ENCODE measurements around the gene ZNF853.

The ZNF853 gene

DNA sequence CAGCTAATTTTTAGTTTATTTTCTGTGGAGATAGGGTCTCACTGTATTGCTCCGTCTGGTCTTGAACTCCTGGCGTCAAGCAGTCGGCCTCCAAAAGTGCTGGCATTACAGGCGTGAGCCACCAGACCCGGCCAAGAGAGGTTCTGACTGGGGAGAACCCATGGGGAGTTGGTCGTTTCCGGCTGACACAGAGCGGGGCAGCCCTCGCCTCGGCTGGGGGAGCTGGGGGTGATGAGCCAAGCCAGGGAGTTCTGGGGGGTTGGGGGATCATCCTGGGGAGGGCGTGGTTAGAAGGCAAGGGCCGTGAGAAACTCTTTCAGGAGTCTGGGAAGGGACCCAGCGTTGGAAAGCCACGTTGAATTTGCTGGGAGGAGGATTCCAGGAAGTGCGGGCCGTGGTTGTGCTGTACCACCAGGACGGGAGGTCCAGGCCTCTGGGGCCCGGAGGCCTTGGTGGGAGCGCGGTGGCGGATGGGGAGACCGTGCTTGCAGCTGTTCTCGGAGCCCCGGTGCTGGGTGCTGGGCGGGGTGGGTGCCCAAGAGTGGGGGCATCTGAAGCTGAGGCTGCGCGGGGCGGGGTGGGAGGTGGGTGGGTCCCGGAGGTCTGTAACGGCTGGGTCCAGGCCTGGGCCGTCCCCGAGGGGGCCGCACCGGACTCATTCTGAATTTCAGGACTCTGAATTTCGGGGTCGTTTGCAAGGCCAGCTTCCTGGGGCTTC lies 8.4 kb upstream of the ZNF853 start:
- Histone ChIP-seq H4K20me1 (ENCODE audit: low read depth, low read length) (no peaks in the 10 kb centered on the region), H3K4me2 (ENCODE audit: low read depth, low read length, poor library complexity, severe bottlenecking) (no peak overlapping the region), H3K36me3 (ENCODE audit: low read length) (no peaks in the 10 kb centered on the region), H3K9me2 (replicated peaks; ENCODE audit: insufficient read depth, low read length) (no peaks in the 10 kb centered on the region), H3K27me3 (ENCODE audit: low read length) (no peaks in the 10 kb centered on the region), H3K79me2 (ENCODE audit: insufficient read depth, low read length) (no peaks in the 10 kb centered on the region), H3K27ac (ENCODE audit: low read depth, low read length) (no peak overlapping the region), H3F3A (ENCODE audit: insufficient read depth) (no peaks in the 10 kb centered on the region), H3K4me3 (ENCODE audit: insufficient read depth, low read length, poor library complexity, severe bottlenecking) (no peak overlapping the region), H3K9me3 (ENCODE audit: insufficient read depth, low read length) (no peaks in the 10 kb centered on the region), H3K9ac (ENCODE audit: low read length) (no peak overlapping the region), H2AFZ (ENCODE audit: low read depth, low read length, severe bottlenecking) (no peak overlapping the region)
- no peak for TF ChIP-seq EZH2phosphoT487 (conservative IDR thresholded peaks at IDR 0.05; ENCODE audit: low read length)
- TF ChIP-seq, protein P1, sequence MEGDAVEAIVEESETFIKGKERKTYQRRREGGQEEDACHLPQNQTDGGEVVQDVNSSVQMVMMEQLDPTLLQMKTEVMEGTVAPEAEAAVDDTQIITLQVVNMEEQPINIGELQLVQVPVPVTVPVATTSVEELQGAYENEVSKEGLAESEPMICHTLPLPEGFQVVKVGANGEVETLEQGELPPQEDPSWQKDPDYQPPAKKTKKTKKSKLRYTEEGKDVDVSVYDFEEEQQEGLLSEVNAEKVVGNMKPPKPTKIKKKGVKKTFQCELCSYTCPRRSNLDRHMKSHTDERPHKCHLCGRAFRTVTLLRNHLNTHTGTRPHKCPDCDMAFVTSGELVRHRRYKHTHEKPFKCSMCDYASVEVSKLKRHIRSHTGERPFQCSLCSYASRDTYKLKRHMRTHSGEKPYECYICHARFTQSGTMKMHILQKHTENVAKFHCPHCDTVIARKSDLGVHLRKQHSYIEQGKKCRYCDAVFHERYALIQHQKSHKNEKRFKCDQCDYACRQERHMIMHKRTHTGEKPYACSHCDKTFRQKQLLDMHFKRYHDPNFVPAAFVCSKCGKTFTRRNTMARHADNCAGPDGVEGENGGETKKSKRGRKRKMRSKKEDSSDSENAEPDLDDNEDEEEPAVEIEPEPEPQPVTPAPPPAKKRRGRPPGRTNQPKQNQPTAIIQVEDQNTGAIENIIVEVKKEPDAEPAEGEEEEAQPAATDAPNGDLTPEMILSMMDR (IDR thresholded peaks at IDR 0.05; ENCODE audit: insufficient read depth, low read length, poor library complexity, severe bottlenecking), result no peak

DNA sequence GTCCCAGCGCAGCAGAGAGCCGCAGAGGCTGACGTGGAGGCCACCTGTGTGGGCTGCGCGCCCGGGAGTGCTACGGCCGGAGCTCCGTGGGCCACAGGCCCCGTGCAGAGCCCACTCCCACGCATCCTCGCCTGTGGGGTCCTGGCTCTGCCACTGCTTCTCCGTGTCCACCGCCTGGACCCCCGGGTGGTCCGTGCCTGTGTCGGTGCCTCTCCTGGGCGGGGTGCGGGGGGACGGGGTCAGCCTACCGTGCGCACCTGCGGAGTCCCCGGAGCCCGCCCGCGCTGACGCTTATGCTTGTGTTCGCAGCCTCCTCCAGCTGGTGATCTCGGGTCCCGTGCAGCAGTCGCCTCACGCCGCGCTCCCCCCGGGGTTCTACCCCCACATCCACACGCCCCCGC lies 7.8 kb upstream of the ZNF853 start:
- Histone ChIP-seq H3K4me2 (ENCODE audit: low read depth, low read length, poor library complexity, severe bottlenecking) (no peak overlapping the region), H3K4me3 (ENCODE audit: insufficient read depth, low read length, poor library complexity, severe bottlenecking) (no peak overlapping the region), H3K27ac (ENCODE audit: low read depth, low read length) (no peak overlapping the region), H3K36me3 (ENCODE audit: low read length) (no peaks in the 10 kb centered on the region), H3K9me3 (ENCODE audit: insufficient read depth, low read length) (no peaks in the 10 kb centered on the region), H3K9ac (ENCODE audit: low read length) (no peak overlapping the region), H3F3A (ENCODE audit: insufficient read depth) (no peaks in the 10 kb centered on the region), H3K27me3 (ENCODE audit: low read length) (no peaks in the 10 kb centered on the region), H4K20me1 (ENCODE audit: low read depth, low read length) (no peaks in the 10 kb centered on the region), H2AFZ (ENCODE audit: low read depth, low read length, severe bottlenecking) (no peak overlapping the region), H3K9me2 (replicated peaks; ENCODE audit: insufficient read depth, low read length) (no peaks in the 10 kb centered on the region), H3K79me2 (ENCODE audit: insufficient read depth, low read length) (no peaks in the 10 kb centered on the region)
- TF ChIP-seq, protein P1 (IDR thresholded peaks at IDR 0.05; ENCODE audit: insufficient read depth, low read length, poor library complexity, severe bottlenecking), result no peak
- TF ChIP-seq EZH2phosphoT487 (conservative IDR thresholded peaks at IDR 0.05; ENCODE audit: low read length), result no peak

DNA sequence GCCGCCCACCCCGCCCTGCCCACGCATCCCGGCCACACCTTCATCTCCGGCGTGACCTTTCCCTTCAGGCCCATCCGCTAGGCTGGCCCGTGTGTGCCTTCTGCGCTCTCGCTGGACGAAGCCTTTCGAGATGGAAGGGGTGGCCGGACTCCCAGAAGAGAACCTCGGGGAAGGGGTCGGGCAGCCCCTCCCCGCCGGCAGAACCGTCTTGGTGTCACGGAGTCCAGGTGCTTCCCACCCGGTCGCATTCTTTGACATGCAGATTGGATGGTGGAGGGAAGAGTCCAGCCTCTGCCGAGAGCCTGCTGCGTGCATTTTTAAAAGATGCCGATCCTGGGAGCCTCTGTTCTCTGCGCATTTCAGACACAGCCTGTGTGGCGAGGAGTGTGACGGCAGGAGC lies 7.3 kb upstream of the ZNF853 start:
- Histone ChIP-seq H4K20me1 (ENCODE audit: low read depth, low read length) (no peaks in the 10 kb centered on the region), H3K9ac (ENCODE audit: low read length) (no peak overlapping the region), H3K4me3 (ENCODE audit: insufficient read depth, low read length, poor library complexity, severe bottlenecking) (no peak overlapping the region), H3K27ac (ENCODE audit: low read depth, low read length) (no peak overlapping the region), H3K4me2 (ENCODE audit: low read depth, low read length, poor library complexity, severe bottlenecking) (no peak overlapping the region), H3K9me2 (replicated peaks; ENCODE audit: insufficient read depth, low read length) (no peaks in the 10 kb centered on the region), H3K9me3 (ENCODE audit: insufficient read depth, low read length) (no peaks in the 10 kb centered on the region), H2AFZ (ENCODE audit: low read depth, low read length, severe bottlenecking) (no peak overlapping the region), H3F3A (ENCODE audit: insufficient read depth) (no peaks in the 10 kb centered on the region), H3K79me2 (ENCODE audit: insufficient read depth, low read length) (no peaks in the 10 kb centered on the region), H3K36me3 (ENCODE audit: low read length) (no peaks in the 10 kb centered on the region), H3K27me3 (ENCODE audit: low read length) (no peaks in the 10 kb centered on the region)
- TF ChIP-seq, protein P1 (IDR thresholded peaks at IDR 0.05; ENCODE audit: insufficient read depth, low read length, poor library complexity, severe bottlenecking), result no peak
- TF ChIP-seq EZH2phosphoT487 (conservative IDR thresholded peaks at IDR 0.05; ENCODE audit: low read length), result no peak
